SK-N-SH (cell line): ENCODE measurements around the gene MRPL2. TPM values are rescaled to one million over a fixed set of nuclear protein-coding genes. Genes with fewer than 3 reads are reported as not detected.

Source experiments
- CTCF ChIA-PET: fragments of 300-600, 350-600 bp; formaldehyde crosslinking; extraction: SDS; loops from one replicate; lab custom pipeline; 2021; lab: Yijun Ruan, JAX
- POLR2A ChIA-PET: fragments of 350-600 bp; sonication (Branson Sonifier 250); formaldehyde crosslinking; extraction: SDS; loops from one replicate; lab custom pipeline; 2020; ENCODE audit warnings: antibody characterized with exemption, inconsistent platforms; lab: Yijun Ruan, JAX
- DNase-seq: peaks from one replicate; pipeline ENCODE4 v3.0.0; 2012
- H2AFZ ChIP-seq: fragments of 200-600 bp; sonication (generic); 2 replicates; pipeline ENCODE4 v1.8.1; 2016; ENCODE audit warnings: antibody characterized with exemption, mild to moderate bottlenecking, low read depth
- H3F3A ChIP-seq: fragments of 200-600 bp; sonication (generic); replicated peaks from 2 replicates; pipeline ENCODE3; 2016; ENCODE audit warnings: antibody characterized with exemption, mild to moderate bottlenecking; ENCODE audit not compliant: insufficient read depth
- H3K27ac ChIP-seq, 2 experiments: fragments of 200-500 bp in 1 of 2; fragments of 200-600 bp in 1 of 2; sonication (Bioruptor generic) in 1 of 2; sonication (generic), shearing (Covaris generic) in 1 of 2; 2 replicates each; pipeline versions ENCODE4 v1.5.1 to v1.6.1; 2014 to 2016; ENCODE audit warnings: low read depth in 2 of 2, inconsistent platforms in 1 of 2, low read length in 1 of 2, mild to moderate bottlenecking in 1 of 2, mixed read lengths in 1 of 2
- H3K27me3 ChIP-seq: fragments of 200-600 bp; sonication (generic), shearing (Covaris generic); 2 replicates; pipeline ENCODE4 v1.6.1; 2016; ENCODE audit warnings: mixed run types; ENCODE audit not compliant: insufficient read depth
- H3K36me3 ChIP-seq, 2 experiments: fragments of 200-500 bp in 1 of 2; fragments of 200-600 bp in 1 of 2; sonication (Bioruptor generic) in 1 of 2; sonication (generic) in 1 of 2; replicated peaks in 1 of 2; 2 replicates each; pipeline versions ENCODE3 to v1.5.1; 2014 to 2016; ENCODE audit warnings: low read length in 1 of 2, mild to moderate bottlenecking in 1 of 2; ENCODE audit not compliant: insufficient read depth in 2 of 2, control insufficient read depth in 1 of 2
- H3K4me1 ChIP-seq, 2 experiments: fragments of 200-500 bp in 1 of 2; fragments of 200-600 bp in 1 of 2; sonication (Bioruptor generic) in 1 of 2; sonication (generic), shearing (Covaris generic) in 1 of 2; 2 replicates each; pipeline versions ENCODE4 v1.5.1 to v1.6.1; 2014 to 2016; ENCODE audit warnings: low read depth in 1 of 2, low read length in 1 of 2, mixed run types in 1 of 2; ENCODE audit not compliant: insufficient read depth in 2 of 2, control insufficient read depth in 1 of 2
- H3K4me2 ChIP-seq: fragments of 200-600 bp; sonication (generic), shearing (Covaris generic); 2 replicates; pipeline ENCODE4 v1.6.1; 2017; ENCODE audit warnings: mixed run types
- H3K4me3 ChIP-seq, 2 experiments: fragments of 200-500 bp in 1 of 2; fragments of 200-600 bp in 1 of 2; sonication (Bioruptor generic) in 1 of 2; sonication (generic), shearing (Covaris generic) in 1 of 2; 2 replicates each; pipeline versions ENCODE4 v1.5.1 to v1.8.1; 2014 to 2016; ENCODE audit warnings: low read depth in 2 of 2, inconsistent platforms in 1 of 2, low read length in 1 of 2, mild to moderate bottlenecking in 1 of 2, mixed read lengths in 1 of 2, moderate library complexity in 1 of 2
- H3K79me2 ChIP-seq: fragments of 200-600 bp; sonication (generic); 2 replicates; pipeline ENCODE4 v1.8.1; 2017; ENCODE audit warnings: mild to moderate bottlenecking; ENCODE audit not compliant: insufficient read depth
- H3K9ac ChIP-seq: fragments of 200-600 bp; sonication (generic); 2 replicates; pipeline ENCODE4 v1.6.1; 2017; ENCODE audit warnings: mixed run types
- H3K9me2 ChIP-seq: fragments of 200-600 bp; sonication (generic); 2 replicates; pipeline ENCODE4 v1.6.1; 2017; ENCODE audit warnings: mixed run types
- H3K9me3 ChIP-seq: fragments of 200-600 bp; sonication (generic); 2 replicates; pipeline ENCODE4 v1.6.1; 2017; ENCODE audit warnings: mixed run types, mild to moderate bottlenecking, moderate library complexity
- H4K20me1 ChIP-seq: fragments of 200-600 bp; sonication (generic); 2 replicates; pipeline ENCODE4 v1.6.1; 2017; ENCODE audit warnings: mild to moderate bottlenecking, mixed run types; ENCODE audit not compliant: insufficient read depth
- CHD2 ChIP-seq: fragments of 150-350 bp; IDR thresholded peaks from 2 replicates; pipeline ENCODE4 v1.6.1; 2018; ENCODE audit warnings: low read length; ENCODE audit not compliant: partially characterized antibody
- ELF1 ChIP-seq: IDR thresholded peaks from 2 replicates; pipeline ENCODE4 v1.4.0; 2012
- EP300 ChIP-seq, 2 experiments: IDR thresholded peaks; 2 replicates each; pipeline versions ENCODE4 v1.4.0 to v1.6.1; 2012; ENCODE audit warnings: borderline replicate concordance in 1 of 2, low read depth in 1 of 2, low read length in 1 of 2
- FOXM1 ChIP-seq: IDR thresholded peaks from 2 replicates; pipeline ENCODE4 v1.4.0; 2012; ENCODE audit warnings: low read depth, mild to moderate bottlenecking
- GATA2 ChIP-seq: sonication (generic); formaldehyde crosslinking; IDR thresholded peaks from 2 replicates; pipeline ENCODE4 v1.5.0; 2020; ENCODE audit warnings: mild to moderate bottlenecking, missing genetic modification reagents
- JUND ChIP-seq: IDR thresholded peaks from 2 replicates; pipeline ENCODE4 v1.4.0; 2012
- NRF1 ChIP-seq: IDR thresholded peaks from 2 replicates; pipeline ENCODE4 v1.6.1; 2012; ENCODE audit warnings: low read depth, mild to moderate bottlenecking, low read length
- POLR2AphosphoS5 ChIP-seq: IDR thresholded peaks from 2 replicates; pipeline ENCODE4 v1.6.1; 2012; ENCODE audit warnings: low read depth, low read length
- RXRA ChIP-seq: IDR thresholded peaks from 2 replicates; pipeline ENCODE4 v1.4.0; 2012; ENCODE audit warnings: low read depth, mild to moderate bottlenecking, borderline replicate concordance
- TAF1 ChIP-seq: IDR thresholded peaks from 2 replicates; pipeline ENCODE4 v1.6.1; 2012; ENCODE audit warnings: low read depth, mild to moderate bottlenecking, low read length, moderate library complexity, borderline replicate concordance
- WGBS: methylation state at CpG from one replicate; pipeline ENCODE4 v1.1.6; 2017; ENCODE audit warnings: low lambda C conversion rate; 5-methylcytosine and 5-hydroxymethylcytosine counted together
- polyA plus RNA-seq, 3 experiments: library from polyadenylated mRNA; depleted of rRNA; stranded (reverse); fragments of >200 nt; gene quantifications; 2 replicates each; pipeline ENCODE4 v1.2.3, GENCODE V29; 2012
- TF ChIP-seq, protein P1 (sequence below): IDR thresholded peaks from 2 replicates; pipeline ENCODE4 v1.4.0; 2012; ENCODE audit warnings: low read depth, borderline replicate concordance
- TF ChIP-seq, protein P2 (sequence below): fragments of 150-350 bp; IDR thresholded peaks from 2 replicates; pipeline ENCODE4 v1.6.1; 2017; ENCODE audit warnings: antibody characterized with exemption, low read length, low read depth, borderline replicate concordance
- TF ChIP-seq, protein P3 (sequence below): IDR thresholded peaks from 2 replicates; pipeline ENCODE4 v1.4.0; 2012; ENCODE audit warnings: low read depth, borderline replicate concordance
- TF ChIP-seq, protein P4 (sequence below): IDR thresholded peaks from 2 replicates; pipeline ENCODE4 v1.4.0; 2012; ENCODE audit warnings: low read depth
- TF ChIP-seq, protein P5 (sequence below): IDR thresholded peaks from 2 replicates; pipeline ENCODE4; 2012
- TF ChIP-seq, protein P6 (sequence below): fragments of 150-350 bp; IDR thresholded peaks from 2 replicates; pipeline ENCODE4 v1.6.1; 2016; ENCODE audit warnings: mild to moderate bottlenecking, low read depth, low read length

The MRPL2 gene
- polyA plus RNA-seq, 1 of the 3 experiments (the other 2 are of a cell fraction): 64.7 TPM

DNA sequence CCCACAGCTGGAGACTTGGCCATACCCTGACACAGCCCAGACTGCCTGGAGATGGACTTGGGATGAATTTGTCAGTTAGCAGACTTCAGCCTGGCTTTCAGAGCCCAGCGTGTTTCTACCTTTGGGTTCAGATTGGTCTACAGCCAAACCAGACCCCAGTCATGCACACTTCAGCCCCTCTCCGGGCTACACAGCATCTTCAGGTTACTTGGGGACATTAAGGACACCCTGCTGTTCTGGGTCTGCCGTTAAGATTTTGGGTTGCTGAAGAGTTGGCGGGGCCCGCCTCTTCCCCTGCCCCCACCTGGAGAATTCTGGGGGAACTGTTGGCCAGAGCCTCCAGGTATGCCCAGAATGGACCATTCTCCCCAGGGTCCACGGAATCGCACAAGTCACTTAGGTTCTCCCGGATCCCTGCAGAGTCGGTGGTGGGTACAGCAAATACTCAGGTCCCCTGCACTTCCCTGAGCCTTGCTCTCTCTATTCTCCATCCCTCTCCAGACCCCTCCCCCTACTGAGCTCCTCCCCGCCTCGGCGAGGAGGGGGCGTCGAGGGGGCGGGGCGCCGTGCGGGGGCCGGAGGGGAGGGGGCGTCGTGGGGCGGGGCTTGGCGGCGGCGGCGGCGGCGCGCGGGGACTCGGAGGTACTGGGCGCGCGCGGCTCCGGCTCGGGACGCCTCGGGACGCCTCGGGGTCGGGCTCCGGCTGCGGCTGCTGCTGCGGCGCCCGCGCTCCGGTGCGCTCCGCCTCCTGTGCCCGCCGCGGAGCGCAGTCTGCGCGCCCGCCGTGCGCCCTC, 16.6 kb upstream of the MRPL2 start, which contains the start of gene PTK7:
Gene PTK7 (plus strand): TSS at position 645 of the 794 bp plus-strand sequence. CDS start 175 bp downstream, outside the sequence.
- Histone ChIP-seq H3K9me3 (no peaks in the 10 kb centered on the region), H3K27ac (peak within 1 kb of the TSS; percentile 71 to 86), H3K4me3 (peak within 1 kb of the TSS; percentile 81 to 90), H4K20me1 (peaks cover 16% of the 10 kb centered on the region; the same call in 1 of the 2 replicates), H3K4me1 (peaks cover 14 to 23% of the 10 kb centered on the region in 2 experiments; a peak in 2 of 4 replicates), H3F3A (no peaks in the 10 kb centered on the region), H2AFZ (peak within 1 kb of the TSS; percentile 76), H3K36me3 (peaks cover 0 to 9% of the 10 kb centered on the region in 2 experiments), H3K79me2 (peaks cover 46% of the 10 kb centered on the region), H3K9ac (peak within 1 kb of the TSS; percentile 96), H3K9me2 (no peaks in the 10 kb centered on the region), H3K27me3 (no peaks in the 10 kb centered on the region), H3K4me2 (peak within 1 kb of the TSS; percentile 93)
- TF ChIP-seq RXRA (no peak), CHD2 (peak; percentile 5)
- POLR2A ChIA-PET: interaction anchor here (0.8 to 2.6 kb wide), 9 partner anchors 11 to 146 kb away, joined by 3 to 21 read pairs (median 6); partner anchors contain the start of genes CNPY3, CUL7, KLC4 and MRPL2
- CTCF ChIA-PET: interaction anchor here (0.6 to 4.4 kb wide), 10 partner anchors 12 to 431 kb away, joined by 3 to 29 read pairs (median 4); partner anchors contain the start of genes KLC4, MRPL2 and TTBK1
- DNase-seq: peak; percentile 98
- WGBS: 11% methylated on average over 11 of the region's 60 CpGs

DNA sequence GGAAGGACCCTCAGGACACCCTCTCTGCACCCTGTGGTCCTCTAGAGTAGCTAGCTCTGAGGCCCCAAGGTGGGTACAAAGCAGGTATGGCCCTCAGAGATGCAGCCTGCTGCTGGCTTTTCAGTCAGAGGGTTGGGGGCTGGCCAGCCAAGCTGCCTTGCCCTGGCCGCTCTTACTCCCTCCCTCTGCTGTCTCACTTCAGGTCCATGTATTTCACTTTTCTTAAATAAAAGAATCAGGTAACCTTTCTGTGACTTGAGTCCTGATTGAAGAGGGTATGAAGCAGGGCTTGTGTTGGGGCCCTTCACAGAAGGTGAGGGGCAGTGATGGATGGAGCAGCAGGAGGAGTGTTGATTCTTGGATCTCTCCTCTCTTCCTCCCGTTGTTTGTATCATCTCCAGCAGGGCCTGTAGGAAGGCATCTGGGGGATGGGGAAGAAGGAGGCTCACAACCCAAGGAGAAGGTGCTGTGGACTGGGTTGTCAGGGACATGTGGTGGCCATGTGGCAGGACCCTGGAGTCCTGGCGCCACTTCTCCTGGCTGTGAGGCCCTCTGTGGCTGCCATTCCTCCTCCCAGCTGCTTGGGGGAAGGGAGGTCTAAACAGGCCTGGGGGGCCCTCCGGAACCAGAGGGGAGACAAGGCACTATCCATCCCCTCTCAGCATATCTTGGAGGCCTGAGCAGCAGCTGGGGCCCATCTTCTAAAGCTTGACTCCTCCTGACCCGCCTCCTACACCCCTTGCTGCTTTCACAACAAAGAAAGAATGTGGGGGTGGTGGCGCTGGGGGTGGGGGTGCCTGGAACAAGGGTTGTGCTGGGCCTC, 15.8 kb upstream of the MRPL2 start:
- Histone ChIP-seq H3K27me3 (no peaks in the 10 kb centered on the region), H3K4me2 (0 out of 2 replicates have a peak overlapping the region, but pooled peaks have one; percentile 68), H3K9me2 (no peaks in the 10 kb centered on the region), H3F3A (no peaks in the 10 kb centered on the region), H3K9ac (0 out of 2 replicates have a peak overlapping the region, but pooled peaks have one; percentile 27), H3K36me3 (peaks cover 0 to 9% of the 10 kb centered on the region in 2 experiments), H3K4me3 (no peak overlapping the region), H4K20me1 (peaks cover 14% of the 10 kb centered on the region; the same call in 1 of the 2 replicates), H3K4me1 (peaks cover 14 to 23% of the 10 kb centered on the region in 2 experiments; a peak in 2 of 4 replicates), H3K27ac (peak overlapping the region in 1 of 2 experiments; percentile 77; a peak in 2 of 4 replicates), H2AFZ (no peak overlapping the region), H3K79me2 (peaks cover 38% of the 10 kb centered on the region), H3K9me3 (no peaks in the 10 kb centered on the region)
- ChIA-PET CTCF (interaction anchor here (0.9 to 6.2 kb wide), 7 partner anchors 49 to 72 kb away, joined by 3 to 58 read pairs (median 3); no protein-coding TSS in a partner anchor), POLR2A (interaction anchor here (1.5 kb wide), 1 partner anchor 50 kb away, joined by 5 read pairs; no protein-coding TSS in a partner anchor)
- DNase-seq: no peak
- 87% methylated on average over 3 of the region's 6 CpGs for WGBS
- TF ChIP-seq JUND (no peak), NRF1 (no peak), ELF1 (no peak), EP300 (IDR thresholded peaks at IDR 0.05; ENCODE audit: borderline replicate concordance in 1 of 2, low read depth in 1 of 2, low read length in 1 of 2) (no peak), GATA2 (CRISPR knock-in tag) (no peak), CHD2 (no peak), POLR2AphosphoS5 (no peak), TAF1 (no peak), FOXM1 (no peak)
- TF ChIP-seq, protein P1, sequence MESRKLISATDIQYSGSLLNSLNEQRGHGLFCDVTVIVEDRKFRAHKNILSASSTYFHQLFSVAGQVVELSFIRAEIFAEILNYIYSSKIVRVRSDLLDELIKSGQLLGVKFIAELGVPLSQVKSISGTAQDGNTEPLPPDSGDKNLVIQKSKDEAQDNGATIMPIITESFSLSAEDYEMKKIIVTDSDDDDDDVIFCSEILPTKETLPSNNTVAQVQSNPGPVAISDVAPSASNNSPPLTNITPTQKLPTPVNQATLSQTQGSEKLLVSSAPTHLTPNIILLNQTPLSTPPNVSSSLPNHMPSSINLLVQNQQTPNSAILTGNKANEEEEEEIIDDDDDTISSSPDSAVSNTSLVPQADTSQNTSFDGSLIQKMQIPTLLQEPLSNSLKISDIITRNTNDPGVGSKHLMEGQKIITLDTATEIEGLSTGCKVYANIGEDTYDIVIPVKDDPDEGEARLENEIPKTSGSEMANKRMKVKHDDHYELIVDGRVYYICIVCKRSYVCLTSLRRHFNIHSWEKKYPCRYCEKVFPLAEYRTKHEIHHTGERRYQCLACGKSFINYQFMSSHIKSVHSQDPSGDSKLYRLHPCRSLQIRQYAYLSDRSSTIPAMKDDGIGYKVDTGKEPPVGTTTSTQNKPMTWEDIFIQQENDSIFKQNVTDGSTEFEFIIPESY: no peak
- TF ChIP-seq, protein P2, sequence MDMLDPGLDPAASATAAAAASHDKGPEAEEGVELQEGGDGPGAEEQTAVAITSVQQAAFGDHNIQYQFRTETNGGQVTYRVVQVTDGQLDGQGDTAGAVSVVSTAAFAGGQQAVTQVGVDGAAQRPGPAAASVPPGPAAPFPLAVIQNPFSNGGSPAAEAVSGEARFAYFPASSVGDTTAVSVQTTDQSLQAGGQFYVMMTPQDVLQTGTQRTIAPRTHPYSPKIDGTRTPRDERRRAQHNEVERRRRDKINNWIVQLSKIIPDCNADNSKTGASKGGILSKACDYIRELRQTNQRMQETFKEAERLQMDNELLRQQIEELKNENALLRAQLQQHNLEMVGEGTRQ: no peak
- TF ChIP-seq, protein P3, sequence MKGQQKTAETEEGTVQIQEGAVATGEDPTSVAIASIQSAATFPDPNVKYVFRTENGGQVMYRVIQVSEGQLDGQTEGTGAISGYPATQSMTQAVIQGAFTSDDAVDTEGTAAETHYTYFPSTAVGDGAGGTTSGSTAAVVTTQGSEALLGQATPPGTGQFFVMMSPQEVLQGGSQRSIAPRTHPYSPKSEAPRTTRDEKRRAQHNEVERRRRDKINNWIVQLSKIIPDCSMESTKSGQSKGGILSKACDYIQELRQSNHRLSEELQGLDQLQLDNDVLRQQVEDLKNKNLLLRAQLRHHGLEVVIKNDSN: no peak
- TF ChIP-seq, protein P4, sequence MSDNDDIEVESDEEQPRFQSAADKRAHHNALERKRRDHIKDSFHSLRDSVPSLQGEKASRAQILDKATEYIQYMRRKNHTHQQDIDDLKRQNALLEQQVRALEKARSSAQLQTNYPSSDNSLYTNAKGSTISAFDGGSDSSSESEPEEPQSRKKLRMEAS: no peak
- TF ChIP-seq, protein P5, sequence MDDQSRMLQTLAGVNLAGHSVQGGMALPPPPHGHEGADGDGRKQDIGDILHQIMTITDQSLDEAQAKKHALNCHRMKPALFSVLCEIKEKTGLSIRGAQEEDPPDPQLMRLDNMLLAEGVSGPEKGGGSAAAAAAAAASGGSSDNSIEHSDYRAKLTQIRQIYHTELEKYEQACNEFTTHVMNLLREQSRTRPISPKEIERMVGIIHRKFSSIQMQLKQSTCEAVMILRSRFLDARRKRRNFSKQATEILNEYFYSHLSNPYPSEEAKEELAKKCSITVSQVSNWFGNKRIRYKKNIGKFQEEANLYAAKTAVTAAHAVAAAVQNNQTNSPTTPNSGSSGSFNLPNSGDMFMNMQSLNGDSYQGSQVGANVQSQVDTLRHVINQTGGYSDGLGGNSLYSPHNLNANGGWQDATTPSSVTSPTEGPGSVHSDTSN: no peak
- TF ChIP-seq, protein P6, sequence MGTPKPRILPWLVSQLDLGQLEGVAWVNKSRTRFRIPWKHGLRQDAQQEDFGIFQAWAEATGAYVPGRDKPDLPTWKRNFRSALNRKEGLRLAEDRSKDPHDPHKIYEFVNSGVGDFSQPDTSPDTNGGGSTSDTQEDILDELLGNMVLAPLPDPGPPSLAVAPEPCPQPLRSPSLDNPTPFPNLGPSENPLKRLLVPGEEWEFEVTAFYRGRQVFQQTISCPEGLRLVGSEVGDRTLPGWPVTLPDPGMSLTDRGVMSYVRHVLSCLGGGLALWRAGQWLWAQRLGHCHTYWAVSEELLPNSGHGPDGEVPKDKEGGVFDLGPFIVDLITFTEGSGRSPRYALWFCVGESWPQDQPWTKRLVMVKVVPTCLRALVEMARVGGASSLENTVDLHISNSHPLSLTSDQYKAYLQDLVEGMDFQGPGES: no peak
